Measurements from ENCODE around the gene CHPF2.

Gene CHPF2

DNA sequence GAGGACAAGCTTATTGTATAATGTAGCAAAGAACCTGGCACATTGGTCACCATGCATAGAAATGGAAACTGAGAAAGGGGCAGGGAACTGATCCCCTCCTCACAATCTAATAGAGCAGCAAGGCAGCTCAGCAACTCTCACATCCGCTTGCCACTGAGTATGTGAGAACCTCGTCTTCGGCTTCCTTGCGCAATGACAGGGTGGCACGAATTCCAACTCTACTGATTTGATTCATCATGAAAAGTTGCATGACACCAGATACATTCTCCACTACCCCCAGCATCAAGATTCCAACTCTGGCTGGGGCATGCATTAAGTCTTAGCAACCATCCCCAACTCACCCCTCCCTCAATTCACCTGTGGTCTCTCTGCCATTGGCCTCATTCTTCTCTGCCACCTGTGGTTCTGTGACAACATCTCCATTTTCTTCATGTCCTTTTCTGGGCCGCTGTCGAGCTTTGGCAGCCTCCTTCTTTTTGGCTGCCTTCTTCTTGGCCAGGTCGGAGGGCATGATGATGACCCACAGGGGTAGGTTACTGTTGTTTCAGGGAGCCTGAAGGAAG lies 6.3 kb upstream of the CHPF2 start:
- Histone ChIP-seq H3K9me3 (ENCODE audit: control insufficient read depth, insufficient read depth, low read depth, low read length) (no peaks in the 10 kb centered on the region), H3K27ac (ENCODE audit: low read depth, low read length) (no peak overlapping the region), H3K4me3 (ENCODE audit: low read depth, low read length) (peak overlapping the region; percentile 97), H3K4me1 (ENCODE audit: control insufficient read depth, insufficient read depth, low read length) (peaks cover 13% of the 10 kb centered on the region; the same call in 1 of the 2 replicates), H3K27me3 (ENCODE audit: control insufficient read depth, insufficient read depth, low read length) (no peaks in the 10 kb centered on the region), H3K9ac (ENCODE audit: low read length) (peak overlapping the region; percentile 78), H3K36me3 (ENCODE audit: control insufficient read depth, insufficient read depth, low read length) (peaks cover 39% of the 10 kb centered on the region)

DNA sequence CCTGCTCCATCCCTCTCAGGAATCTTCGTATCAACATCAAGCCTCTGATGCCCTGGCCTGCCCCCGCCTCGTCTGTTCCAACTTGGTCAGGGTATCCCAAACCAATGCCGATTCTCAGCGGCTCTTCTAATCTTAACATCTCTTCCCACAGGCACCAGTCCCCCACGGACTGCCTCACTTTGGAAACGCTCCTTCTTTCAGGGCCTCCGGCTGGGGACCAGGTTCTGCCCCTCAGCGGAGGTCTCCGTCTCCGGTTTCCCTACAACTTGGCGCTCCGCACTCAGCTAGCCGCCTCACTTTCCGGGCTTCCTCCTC lies 5.8 kb upstream of the CHPF2 start:
- Histone ChIP-seq H3K4me1 (ENCODE audit: control insufficient read depth, insufficient read depth, low read length) (peaks cover 13% of the 10 kb centered on the region; the same call in 1 of the 2 replicates), H3K9ac (ENCODE audit: low read length) (peak overlapping the region; percentile 78), H3K4me3 (ENCODE audit: low read depth, low read length) (peak overlapping the region; percentile 97), H3K27ac (ENCODE audit: low read depth, low read length) (no peak overlapping the region; the same call in 1 of the 2 replicates), H3K36me3 (ENCODE audit: control insufficient read depth, insufficient read depth, low read length) (peaks cover 36% of the 10 kb centered on the region), H3K27me3 (ENCODE audit: control insufficient read depth, insufficient read depth, low read length) (no peaks in the 10 kb centered on the region), H3K9me3 (ENCODE audit: control insufficient read depth, insufficient read depth, low read depth, low read length) (no peaks in the 10 kb centered on the region)

DNA sequence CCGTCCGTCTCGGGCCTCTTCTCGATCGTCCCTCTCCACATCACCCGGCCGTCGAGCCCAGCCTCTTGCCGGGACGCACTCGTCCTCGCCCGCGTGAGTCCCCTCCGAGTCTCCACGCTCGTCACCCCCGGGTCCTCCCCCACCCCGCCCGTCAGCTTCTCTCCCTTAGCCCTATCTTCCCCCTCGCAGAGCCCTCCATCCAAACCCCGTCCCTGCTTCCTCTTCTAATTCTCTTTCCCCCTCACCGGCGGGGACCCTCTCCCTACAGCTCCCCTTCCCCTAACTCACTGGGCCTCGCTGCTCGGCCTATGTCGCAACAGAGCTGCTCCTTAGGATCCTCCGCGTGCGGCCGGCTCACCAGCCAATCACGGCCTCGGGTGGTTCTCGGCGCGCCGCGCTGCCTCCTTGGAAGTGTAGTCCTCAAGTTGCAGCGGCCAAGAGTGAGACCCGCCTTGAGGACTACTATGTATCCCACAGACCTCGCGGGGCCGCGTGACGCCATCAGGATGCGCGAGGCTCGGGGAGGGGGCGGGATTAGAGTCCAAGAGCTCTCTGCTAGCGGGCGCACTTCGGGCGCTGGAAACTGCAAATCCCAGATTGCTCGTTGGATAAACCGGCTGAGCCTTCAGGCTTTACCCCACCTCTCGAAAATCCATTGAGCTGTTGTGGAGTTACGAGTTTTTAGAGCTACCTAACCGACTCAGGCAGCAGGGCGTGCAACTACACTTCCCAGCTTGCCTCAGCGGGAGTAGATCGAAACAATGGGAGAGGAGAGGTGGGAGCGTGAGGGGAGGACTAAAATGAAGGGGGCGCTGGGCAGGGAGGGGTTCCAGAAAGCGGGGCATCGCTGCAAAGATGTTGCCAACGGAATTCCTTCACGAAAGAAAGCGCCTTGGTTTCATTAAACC lies 5.2 kb upstream of the CHPF2 start, which contains the start of gene ABCF2:
ABCF2 (minus strand) TSS at position 331 of the 908 bp plus-strand sequence. CDS start 747 bp downstream, outside the sequence.
- no peaks in the 10 kb centered on the region for H3K9me3 ChIP-seq (ENCODE audit: control insufficient read depth, insufficient read depth, low read depth, low read length)
- H3K4me3 ChIP-seq (ENCODE audit: low read depth, low read length), result peak within 1 kb of the TSS; percentile 97
- H3K9ac ChIP-seq (ENCODE audit: low read length), result peak within 1 kb of the TSS; percentile 84
- H3K27me3 ChIP-seq (ENCODE audit: control insufficient read depth, insufficient read depth, low read length), result no peaks in the 10 kb centered on the region
- H3K27ac ChIP-seq (ENCODE audit: low read depth, low read length), result peak within 1 kb of the TSS; percentile 78
- H3K36me3 ChIP-seq (ENCODE audit: control insufficient read depth, insufficient read depth, low read length), result peaks cover 31% of the 10 kb centered on the region
- peaks cover 18% of the 10 kb centered on the region; the same call in 1 of the 2 replicates for H3K4me1 ChIP-seq (ENCODE audit: control insufficient read depth, insufficient read depth, low read length)

DNA sequence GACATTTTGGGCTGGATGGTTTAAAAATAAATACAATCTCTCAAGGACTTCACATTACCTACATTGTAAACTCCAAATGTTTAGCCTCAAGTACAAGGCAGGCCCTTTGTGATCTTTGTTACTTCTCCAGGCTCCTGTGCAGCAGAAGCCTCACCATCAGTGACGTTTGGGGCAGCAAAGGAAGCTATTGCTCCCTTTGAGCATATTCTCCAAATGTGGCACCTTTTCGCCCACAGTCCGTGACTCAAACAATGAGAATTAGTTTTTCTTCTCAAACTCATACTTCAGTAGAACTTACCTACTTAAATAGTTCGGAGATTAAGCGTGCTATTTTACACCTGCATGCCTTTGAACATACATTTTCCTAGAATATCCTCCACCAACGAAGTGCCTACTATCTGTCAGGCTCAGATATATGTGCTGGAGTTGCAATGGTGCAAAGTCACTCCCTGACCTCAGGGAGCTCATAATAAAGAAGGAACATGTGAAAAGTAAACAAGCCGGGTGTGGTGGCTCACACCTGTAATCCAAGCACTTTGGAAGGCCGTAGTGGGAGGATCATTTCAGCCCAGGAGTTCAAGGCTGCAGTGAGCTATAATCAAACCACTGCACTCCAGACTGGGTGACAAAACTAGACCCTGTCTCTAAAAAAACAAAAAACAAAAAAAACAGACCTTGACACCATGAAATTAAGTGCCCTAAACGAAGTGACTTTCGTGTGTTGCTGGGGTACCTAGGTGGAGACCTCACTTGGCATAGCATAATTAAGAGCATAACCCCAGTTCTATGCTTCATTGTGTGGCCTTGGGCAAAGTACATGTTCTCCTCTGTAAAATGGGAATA lies 4.0 kb upstream of the CHPF2 start:
- peak overlapping the region; percentile 78; the same call in 1 of the 2 replicates for H3K27ac ChIP-seq (ENCODE audit: low read depth, low read length)
- no peaks in the 10 kb centered on the region for H3K27me3 ChIP-seq (ENCODE audit: control insufficient read depth, insufficient read depth, low read length)
- peak overlapping the region; percentile 97 for H3K4me3 ChIP-seq (ENCODE audit: low read depth, low read length)
- H3K9me3 ChIP-seq (ENCODE audit: control insufficient read depth, insufficient read depth, low read depth, low read length), result no peaks in the 10 kb centered on the region
- H3K9ac ChIP-seq (ENCODE audit: low read length), result peak overlapping the region; percentile 84
- peaks cover 20% of the 10 kb centered on the region for H3K4me1 ChIP-seq (ENCODE audit: control insufficient read depth, insufficient read depth, low read length)
- peaks cover 20% of the 10 kb centered on the region for H3K36me3 ChIP-seq (ENCODE audit: control insufficient read depth, insufficient read depth, low read length)

DNA sequence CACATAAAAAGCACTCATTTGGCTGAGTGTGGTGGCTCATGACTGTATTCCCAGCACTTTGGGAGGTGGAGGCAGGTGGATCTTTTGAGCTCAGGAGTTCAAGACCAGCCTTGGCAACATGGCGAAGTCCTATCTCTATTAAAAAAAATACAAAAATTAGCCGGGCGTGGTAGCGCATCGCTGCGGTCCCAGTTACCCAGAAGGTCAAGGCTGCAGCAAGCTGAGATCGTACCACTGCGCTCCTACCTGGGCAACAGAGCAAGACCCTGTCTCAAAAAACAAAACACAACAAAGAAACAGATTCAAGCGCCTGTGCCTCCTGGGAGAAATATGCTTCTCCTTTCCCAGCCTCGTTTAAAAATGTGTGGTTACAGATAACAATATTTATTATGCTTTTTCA lies 3.0 kb upstream of the CHPF2 start:
- H3K27me3 ChIP-seq (ENCODE audit: control insufficient read depth, insufficient read depth, low read length), result no peaks in the 10 kb centered on the region
- H3K36me3 ChIP-seq (ENCODE audit: control insufficient read depth, insufficient read depth, low read length), result peaks cover 12% of the 10 kb centered on the region
- H3K27ac ChIP-seq (ENCODE audit: low read depth, low read length), result no peak overlapping the region
- peaks cover 26% of the 10 kb centered on the region for H3K4me1 ChIP-seq (ENCODE audit: control insufficient read depth, insufficient read depth, low read length)
- no peak overlapping the region for H3K9ac ChIP-seq (ENCODE audit: low read length)
- H3K9me3 ChIP-seq (ENCODE audit: control insufficient read depth, insufficient read depth, low read depth, low read length), result no peaks in the 10 kb centered on the region
- H3K4me3 ChIP-seq (ENCODE audit: low read depth, low read length), result no peak overlapping the region

DNA sequence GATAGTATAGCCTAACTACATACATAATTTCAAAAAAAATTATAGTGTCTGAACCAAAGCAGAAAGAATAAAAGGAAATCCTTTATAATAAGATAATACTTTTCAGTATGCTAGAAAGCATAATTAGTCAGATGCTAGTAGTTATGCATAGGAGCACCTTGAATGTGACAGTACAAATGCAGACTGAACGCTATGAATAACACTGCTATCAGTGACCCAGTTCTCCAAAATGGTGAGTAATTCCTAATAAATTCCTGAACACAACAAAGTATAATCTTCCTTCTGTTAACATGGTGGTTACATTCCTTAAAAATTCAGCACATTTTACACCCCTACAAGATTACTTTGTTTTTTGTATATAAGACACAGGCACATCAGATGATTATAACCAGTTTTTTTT lies 1.2 kb upstream of the CHPF2 start:
- Histone ChIP-seq H3K36me3 (ENCODE audit: control insufficient read depth, insufficient read depth, low read length) (peaks cover 20% of the 10 kb centered on the region), H3K4me3 (ENCODE audit: low read depth, low read length) (no peak overlapping the region), H3K27ac (ENCODE audit: low read depth, low read length) (no peak overlapping the region), H3K9me3 (ENCODE audit: control insufficient read depth, insufficient read depth, low read depth, low read length) (no peaks in the 10 kb centered on the region), H3K9ac (ENCODE audit: low read length) (no peak overlapping the region), H3K27me3 (ENCODE audit: control insufficient read depth, insufficient read depth, low read length) (no peaks in the 10 kb centered on the region), H3K4me1 (ENCODE audit: control insufficient read depth, insufficient read depth, low read length) (peaks cover 22% of the 10 kb centered on the region)

DNA sequence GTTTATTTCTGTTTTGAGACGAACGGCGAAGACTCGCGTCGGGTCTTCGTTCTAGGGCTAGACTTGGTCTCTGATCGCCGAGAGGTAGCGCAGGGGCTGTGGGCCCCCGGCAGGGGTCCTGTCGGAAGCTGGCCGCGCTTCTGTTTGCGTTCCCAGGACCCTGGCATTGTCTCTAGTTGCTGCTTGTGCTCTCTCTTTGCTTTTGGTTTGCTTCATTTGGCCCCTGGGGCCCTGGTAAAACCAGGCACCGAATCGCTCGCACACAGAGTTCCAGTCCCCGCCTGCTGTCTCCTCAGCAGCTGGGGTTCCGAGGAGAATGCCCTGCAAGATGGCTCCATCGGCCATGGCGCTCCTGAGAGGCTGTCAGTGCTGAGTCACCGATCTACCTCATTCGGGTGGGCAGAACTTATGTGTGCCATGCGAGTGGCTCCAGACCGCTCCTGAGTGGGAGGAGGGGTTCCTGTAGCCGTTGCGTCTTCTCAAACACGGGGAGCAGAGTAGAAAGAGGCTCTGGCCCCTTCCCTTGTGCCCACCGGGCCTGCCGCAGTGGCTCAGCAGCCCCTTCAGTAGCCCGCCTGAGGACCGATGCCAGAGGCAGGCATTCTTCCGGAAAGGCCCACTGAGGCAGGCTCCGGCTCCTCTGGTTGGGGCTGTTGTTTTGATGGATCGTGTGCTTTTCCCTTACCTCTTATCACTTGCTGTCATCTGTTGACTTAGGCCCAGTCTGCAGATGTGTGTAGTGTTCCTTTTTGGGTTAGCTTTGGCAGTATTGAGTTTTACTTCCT lies 826 bp downstream of the CHPF2 start:
- H3K4me1 ChIP-seq (ENCODE audit: control insufficient read depth, insufficient read depth, low read length), result peaks cover 15% of the 10 kb centered on the region
- H3K9me3 ChIP-seq (ENCODE audit: control insufficient read depth, insufficient read depth, low read depth, low read length), result no peaks in the 10 kb centered on the region
- no peaks in the 10 kb centered on the region for H3K27me3 ChIP-seq (ENCODE audit: control insufficient read depth, insufficient read depth, low read length)
- peak overlapping the region; percentile 93 for H3K9ac ChIP-seq (ENCODE audit: low read length)
- H3K4me3 ChIP-seq (ENCODE audit: low read depth, low read length), result peak overlapping the region; percentile 81
- H3K36me3 ChIP-seq (ENCODE audit: control insufficient read depth, insufficient read depth, low read length), result peaks cover 40% of the 10 kb centered on the region
- H3K27ac ChIP-seq (ENCODE audit: low read depth, low read length), result peak overlapping the region; percentile 79; the same call in 1 of the 2 replicates

DNA sequence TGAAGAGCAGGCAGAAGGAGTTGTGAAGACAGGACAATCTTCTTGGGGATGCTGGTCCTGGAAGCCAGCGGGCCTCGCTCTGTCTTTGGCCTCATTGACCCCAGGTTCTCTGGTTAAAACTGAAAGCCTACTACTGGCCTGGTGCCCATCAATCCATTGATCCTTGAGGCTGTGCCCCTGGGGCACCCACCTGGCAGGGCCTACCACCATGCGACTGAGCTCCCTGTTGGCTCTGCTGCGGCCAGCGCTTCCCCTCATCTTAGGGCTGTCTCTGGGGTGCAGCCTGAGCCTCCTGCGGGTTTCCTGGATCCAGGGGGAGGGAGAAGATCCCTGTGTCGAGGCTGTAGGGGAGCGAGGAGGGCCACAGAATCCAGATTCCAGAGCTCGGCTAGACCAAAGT lies 1.5 kb downstream of the CHPF2 start:
- no peaks in the 10 kb centered on the region for H3K27me3 ChIP-seq (ENCODE audit: control insufficient read depth, insufficient read depth, low read length)
- H3K4me3 ChIP-seq (ENCODE audit: low read depth, low read length), result peak overlapping the region; percentile 81
- no peak overlapping the region for H3K27ac ChIP-seq (ENCODE audit: low read depth, low read length)
- H3K4me1 ChIP-seq (ENCODE audit: control insufficient read depth, insufficient read depth, low read length), result peaks cover 13% of the 10 kb centered on the region
- H3K9me3 ChIP-seq (ENCODE audit: control insufficient read depth, insufficient read depth, low read depth, low read length), result no peaks in the 10 kb centered on the region
- H3K9ac ChIP-seq (ENCODE audit: low read length), result peak overlapping the region; percentile 93
- H3K36me3 ChIP-seq (ENCODE audit: control insufficient read depth, insufficient read depth, low read length), result peaks cover 40% of the 10 kb centered on the region

DNA sequence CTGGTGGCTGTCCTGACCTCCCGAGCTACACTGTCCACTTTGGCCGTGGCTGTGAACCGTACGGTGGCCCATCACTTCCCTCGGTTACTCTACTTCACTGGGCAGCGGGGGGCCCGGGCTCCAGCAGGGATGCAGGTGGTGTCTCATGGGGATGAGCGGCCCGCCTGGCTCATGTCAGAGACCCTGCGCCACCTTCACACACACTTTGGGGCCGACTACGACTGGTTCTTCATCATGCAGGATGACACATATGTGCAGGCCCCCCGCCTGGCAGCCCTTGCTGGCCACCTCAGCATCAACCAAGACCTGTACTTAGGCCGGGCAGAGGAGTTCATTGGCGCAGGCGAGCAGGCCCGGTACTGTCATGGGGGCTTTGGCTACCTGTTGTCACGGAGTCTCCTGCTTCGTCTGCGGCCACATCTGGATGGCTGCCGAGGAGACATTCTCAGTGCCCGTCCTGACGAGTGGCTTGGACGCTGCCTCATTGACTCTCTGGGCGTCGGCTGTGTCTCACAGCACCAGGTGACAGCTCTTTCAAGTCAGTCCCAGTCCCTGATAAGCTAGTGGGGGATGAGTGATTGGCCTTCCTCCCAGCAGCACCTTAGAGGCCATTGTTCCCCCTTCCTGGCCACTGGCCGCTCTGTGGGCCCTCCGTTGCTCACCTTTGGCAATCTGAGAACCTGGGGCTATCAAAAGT lies 3.0 kb downstream of the CHPF2 start:
- peaks cover 50% of the 10 kb centered on the region for H3K36me3 ChIP-seq (ENCODE audit: control insufficient read depth, insufficient read depth, low read length)

DNA sequence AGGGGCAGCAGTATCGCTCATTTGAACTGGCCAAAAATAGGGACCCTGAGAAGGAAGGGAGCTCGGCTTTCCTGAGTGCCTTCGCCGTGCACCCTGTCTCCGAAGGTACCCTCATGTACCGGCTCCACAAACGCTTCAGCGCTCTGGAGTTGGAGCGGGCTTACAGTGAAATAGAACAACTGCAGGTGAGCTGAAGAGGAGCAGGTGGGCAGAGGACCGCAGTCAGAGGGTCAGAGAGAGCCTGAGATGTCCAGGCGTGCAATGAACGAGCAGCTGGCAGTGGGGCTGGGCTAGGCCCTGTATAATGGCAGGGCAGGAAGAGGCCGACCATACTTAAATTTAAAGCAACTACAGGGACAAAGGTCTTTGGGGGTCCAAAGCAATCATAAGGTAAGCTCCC lies 4.1 kb downstream of the CHPF2 start:
- Histone ChIP-seq H3K4me3 (ENCODE audit: low read depth, low read length) (no peak overlapping the region), H3K27me3 (ENCODE audit: control insufficient read depth, insufficient read depth, low read length) (no peaks in the 10 kb centered on the region), H3K27ac (ENCODE audit: low read depth, low read length) (no peak overlapping the region), H3K36me3 (ENCODE audit: control insufficient read depth, insufficient read depth, low read length) (peaks cover 50% of the 10 kb centered on the region), H3K9ac (ENCODE audit: low read length) (no peak overlapping the region), H3K9me3 (ENCODE audit: control insufficient read depth, insufficient read depth, low read depth, low read length) (no peaks in the 10 kb centered on the region), H3K4me1 (ENCODE audit: control insufficient read depth, insufficient read depth, low read length) (peaks cover 13% of the 10 kb centered on the region)

More for the DNA sequence above, 3.0 kb downstream of the CHPF2 start:
- H3K9ac ChIP-seq (ENCODE audit: low read length), result no peak overlapping the region
- no peaks in the 10 kb centered on the region for H3K27me3 ChIP-seq (ENCODE audit: control insufficient read depth, insufficient read depth, low read length)
- peaks cover 13% of the 10 kb centered on the region for H3K4me1 ChIP-seq (ENCODE audit: control insufficient read depth, insufficient read depth, low read length)
- H3K9me3 ChIP-seq (ENCODE audit: control insufficient read depth, insufficient read depth, low read depth, low read length), result no peaks in the 10 kb centered on the region
- no peak overlapping the region for H3K4me3 ChIP-seq (ENCODE audit: low read depth, low read length)
- H3K27ac ChIP-seq (ENCODE audit: low read depth, low read length), result no peak overlapping the region

Data from HUES6 (cell line).